Raji (cell line): ENCODE results near the gene AP4S1.

Source experiments
- POLR2A ChIP-seq: IDR thresholded peaks from 2 replicates; pipeline ENCODE4 v1.6.1; 2011; ENCODE audit warnings: low read depth, low read length, control low read depth; ENCODE audit not compliant: insufficient read depth

AP4S1 gene

GRCh38 chr14:31026077-31026449 lies 614 bp downstream of the AP4S1 start, which contains the start of gene STRN3:
TSS of gene STRN3 (minus strand) at chr14:31026379. CDS start at chr14:31026185, 194 bp downstream.
- no peak for TF ChIP-seq POLR2A

GRCh38 chr14:31026450-31027235 lies 1.2 kb downstream of the AP4S1 start:
- TF ChIP-seq POLR2A: peak; percentile 87

- TF ChIP-seq POLR2A: no peak
These were observed 2.4 kb downstream of the AP4S1 start for GRCh38 chr14:31027847-31028246.

- TF ChIP-seq POLR2A: no peak
These were observed 3.8 kb downstream of the AP4S1 start for GRCh38 chr14:31029016-31029970.

- no peak for TF ChIP-seq POLR2A
These were observed 5.0 kb downstream of the AP4S1 start for GRCh38 chr14:31030469-31030868.

- TF ChIP-seq POLR2A: no peak
These were observed 11.1 kb downstream of the AP4S1 start for GRCh38 chr14:31036552-31036951.

- no peak for TF ChIP-seq POLR2A
These were observed 12.3 kb downstream of the AP4S1 start for GRCh38 chr14:31037709-31038221.

GRCh38 chr14:31038521-31039166 lies 13.2 kb downstream of the AP4S1 start:
- no peak for TF ChIP-seq POLR2A

GRCh38 chr14:31042300-31042699 lies 16.9 kb downstream of the AP4S1 start:
- TF ChIP-seq POLR2A: no peak

- TF ChIP-seq POLR2A: no peak
These were observed 17.9 kb downstream of the AP4S1 start for GRCh38 chr14:31043379-31043778.

- TF ChIP-seq POLR2A: no peak
These were observed 20.1 kb downstream of the AP4S1 start for GRCh38 chr14:31045501-31046080.

GRCh38 chr14:31047503-31047902 lies 22.1 kb downstream of the AP4S1 start:
- no peak for TF ChIP-seq POLR2A

GRCh38 chr14:31051023-31051422 lies 25.6 kb downstream of the AP4S1 start:
- no peak for TF ChIP-seq POLR2A

- TF ChIP-seq POLR2A: no peak
These were observed 26.1 kb downstream of the AP4S1 start for GRCh38 chr14:31051511-31051910.

- TF ChIP-seq POLR2A: no peak
These were observed 31.6 kb downstream of the AP4S1 start for GRCh38 chr14:31057035-31057434.
